Neural progenitor cell (in vitro differentiated cells): ENCODE results near the gene AUTS2.

ENCODE experiments used
- CTCF ChIP-seq: fragments of 200-600 bp; sonication (generic); IDR thresholded peaks from 2 replicates; pipeline ENCODE4 v1.5.1; 2017; ENCODE audit warnings: antibody characterized with exemption, mild to moderate bottlenecking
- EZH2 ChIP-seq: fragments of 200-600 bp; sonication (generic); IDR thresholded peaks from 2 replicates; pipeline ENCODE4 v1.6.1; 2017; ENCODE audit warnings: antibody characterized with exemption, mild to moderate bottlenecking, moderate library complexity
- EZH2phosphoT487 ChIP-seq: fragments of 200-600 bp; sonication (generic); IDR thresholded peaks from 2 replicates; pipeline ENCODE4 v1.6.1; 2017; ENCODE audit warnings: antibody characterized with exemption

GRCh38 chr7:70495033-70495376 lies 896.7 kb downstream of the AUTS2 start:
- TF ChIP-seq EZH2 (no peak), CTCF (no peak), EZH2phosphoT487 (no peak)
